H1 (cell line): ENCODE data around the gene CNNM3. TPM values are rescaled to one million over a fixed set of nuclear protein-coding genes. Genes with fewer than 3 reads are reported as not detected.

Source experiments
- CTCF ChIA-PET: fragments of 300-600 bp; sonication (Branson Sonifier 250); formaldehyde crosslinking; loops from one replicate; lab custom pipeline; 2021; ENCODE audit not compliant: partially characterized antibody; lab: Charles Lee
- POLR2A ChIA-PET: fragments of 300-600 bp; sonication (Branson Sonifier 250); formaldehyde crosslinking; loops from one replicate; lab custom pipeline; 2021; ENCODE audit warnings: inconsistent platforms; ENCODE audit not compliant: partially characterized antibody; lab: Charles Lee
- DNase-seq, 2 experiments: peaks; one replicate each; pipeline versions ENCODE4 v3.0.0 to v3.0.0-alpha.2; 2010 to 2022; ENCODE audit warnings: low spot score in 2 of 2, low read depth in 1 of 2, mixed read lengths in 1 of 2
- FAIRE-seq: peaks from 2 replicates; lab custom pipeline; 2011; peaks lifted over from hg19 to GRCh38; lab: Jason Lieb, UNC
- H2AFZ ChIP-seq: 2 replicates; pipeline ENCODE4 v1.8.1; 2012; ENCODE audit warnings: low read length, inconsistent platforms
- H2AK5ac ChIP-seq: 2 replicates; pipeline ENCODE4 v1.6.1; 2013; ENCODE audit warnings: low read depth, low read length
- H2BK120ac ChIP-seq: replicated peaks from 2 replicates; pipeline ENCODE3; 2013; ENCODE audit warnings: low read depth, low read length, inconsistent platforms
- H2BK12ac ChIP-seq: 2 replicates; pipeline ENCODE4 v1.6.1; 2013; ENCODE audit warnings: low read depth, low read length
- H2BK15ac ChIP-seq: 2 replicates; pipeline ENCODE4 v1.6.1; 2013; ENCODE audit warnings: low read length
- H2BK20ac ChIP-seq: 2 replicates; pipeline ENCODE4 v1.6.1; 2013; ENCODE audit warnings: low read length
- H2BK5ac ChIP-seq: 2 replicates; pipeline ENCODE4 v1.6.1; 2013; ENCODE audit warnings: low read depth, low read length
- H3K14ac ChIP-seq: 2 replicates; pipeline ENCODE4 v1.6.1; 2013; ENCODE audit warnings: inconsistent platforms; ENCODE audit not compliant: insufficient read length
- H3K18ac ChIP-seq: 2 replicates; pipeline ENCODE4 v1.6.1; 2013; ENCODE audit warnings: low read length; ENCODE audit errors: extremely low read depth
- H3K23ac ChIP-seq: 2 replicates; pipeline ENCODE4 v1.6.1; 2013; ENCODE audit warnings: inconsistent platforms; ENCODE audit not compliant: insufficient read length
- H3K23me2 ChIP-seq: 2 replicates; pipeline ENCODE4 v1.6.1; 2013; ENCODE audit warnings: low read depth, low read length
- H3K27ac ChIP-seq: 2 replicates; pipeline ENCODE4 v1.6.1; 2011; ENCODE audit warnings: low read depth, low read length, inconsistent platforms
- H3K27me3 ChIP-seq, 4 experiments: replicated peaks in 1 of 4; 1 replicate in 1 of 4; 2 replicates in 3 of 4; pipeline versions ENCODE4 v1.6.1 to v1.8.1; 2011 to 2013; ENCODE audit warnings: low read length in 3 of 4, mild to moderate bottlenecking in 3 of 4, inconsistent platforms in 2 of 4, mixed read lengths in 2 of 4, moderate library complexity in 1 of 4; ENCODE audit not compliant: control insufficient read depth in 3 of 4, insufficient read depth in 3 of 4; ENCODE audit errors: extremely low read depth in 1 of 4
- H3K36me3 ChIP-seq, 4 experiments: 2 replicates each; pipeline versions ENCODE4 v1.6.1 to v1.8.1; 2011 to 2013; ENCODE audit warnings: mild to moderate bottlenecking in 4 of 4, low read length in 3 of 4, moderate library complexity in 2 of 4, control low read depth in 1 of 4, inconsistent platforms in 1 of 4; ENCODE audit not compliant: insufficient read depth in 4 of 4, control insufficient read depth in 2 of 4
- H3K4ac ChIP-seq: replicated peaks from 2 replicates; pipeline ENCODE3; 2013; ENCODE audit warnings: low read length, low read depth, mixed read lengths, inconsistent platforms; ENCODE audit not compliant: insufficient read length
- H3K4me1 ChIP-seq, 4 experiments: replicated peaks in 1 of 4; 1 replicate in 1 of 4; 2 replicates in 3 of 4; pipeline versions ENCODE4 v1.6.1 to v1.8.1; 2011 to 2013; ENCODE audit warnings: low read length in 3 of 4, inconsistent platforms in 2 of 4, mixed read lengths in 1 of 4; ENCODE audit not compliant: insufficient read depth in 4 of 4, control insufficient read depth in 3 of 4
- H3K4me2 ChIP-seq, 2 experiments: 2 replicates each; pipeline versions ENCODE4 v1.6.1 to v1.8.1; 2011 to 2013; ENCODE audit warnings: low read depth in 2 of 2, low read length in 2 of 2, control low read depth in 1 of 2, inconsistent platforms in 1 of 2, mild to moderate bottlenecking in 1 of 2; ENCODE audit not compliant: insufficient read depth in 1 of 2
- H3K4me3 ChIP-seq, 4 experiments: fragments of 200-600, 300-600 bp in 1 of 4; sonication (generic), shearing (Covaris generic), sonication (Bioruptor Twin) in 1 of 4; 2 replicates each; pipeline versions ENCODE4 v1.5.1 to v1.8.1; 2011 to 2016; ENCODE audit warnings: low read length in 4 of 4, low read depth in 3 of 4, control low read depth in 2 of 4, inconsistent platforms in 2 of 4, mild to moderate bottlenecking in 2 of 4, mixed read lengths in 1 of 4, moderate library complexity in 1 of 4; ENCODE audit not compliant: insufficient read depth in 2 of 4; ENCODE audit errors: extremely low read depth in 1 of 4
- H3K56ac ChIP-seq: replicated peaks from 2 replicates; pipeline ENCODE3; 2013; ENCODE audit warnings: low read depth, mild to moderate bottlenecking, mixed read lengths, low read length, inconsistent platforms; ENCODE audit not compliant: insufficient read length
- H3K79me1 ChIP-seq: 2 replicates; pipeline ENCODE4 v1.6.1; 2013; ENCODE audit warnings: low read depth, low read length, control low read depth
- H3K79me2 ChIP-seq, 2 experiments: 2 replicates each; pipeline versions ENCODE4 v1.6.1 to v1.8.1; 2012 to 2013; ENCODE audit warnings: low read length in 2 of 2, mild to moderate bottlenecking in 2 of 2, inconsistent platforms in 1 of 2; ENCODE audit not compliant: insufficient read depth in 2 of 2, control insufficient read depth in 1 of 2
- H3K9ac ChIP-seq, 4 experiments: replicated peaks in 1 of 4; 1 replicate in 1 of 4; 2 replicates in 3 of 4; pipeline versions ENCODE4 v1.6.1 to v1.8.1; 2011 to 2013; ENCODE audit warnings: low read depth in 3 of 4, low read length in 3 of 4, control low read depth in 2 of 4, mild to moderate bottlenecking in 2 of 4, moderate library complexity in 2 of 4, inconsistent platforms in 1 of 4; ENCODE audit errors: extremely low read depth in 1 of 4
- H3K9me3 ChIP-seq, 2 experiments: 2 replicates each; pipeline versions ENCODE4 v1.6.1 to v1.8.1; 2012 to 2013; ENCODE audit warnings: mild to moderate bottlenecking in 2 of 2, moderate library complexity in 2 of 2, control low read depth in 1 of 2, inconsistent platforms in 1 of 2, low read depth in 1 of 2, low read length in 1 of 2, mixed read lengths in 1 of 2; ENCODE audit not compliant: insufficient read depth in 2 of 2
- H4K20me1 ChIP-seq, 2 experiments: replicated peaks in 1 of 2; 2 replicates each; pipeline versions ENCODE3 to v1.8.1; 2011 to 2013; ENCODE audit warnings: inconsistent platforms in 2 of 2, low read length in 2 of 2, mild to moderate bottlenecking in 1 of 2; ENCODE audit not compliant: insufficient read depth in 2 of 2, control insufficient read depth in 1 of 2
- H4K5ac ChIP-seq: 2 replicates; pipeline ENCODE4 v1.6.1; 2013; ENCODE audit warnings: low read length, low read depth, mixed read lengths, inconsistent platforms; ENCODE audit not compliant: insufficient read length
- H4K8ac ChIP-seq: 2 replicates; pipeline ENCODE4 v1.8.0; 2013; ENCODE audit warnings: mild to moderate bottlenecking, moderate library complexity, low read length, inconsistent platforms; ENCODE audit not compliant: insufficient read depth; ENCODE audit errors: extremely low read depth
- H4K91ac ChIP-seq: replicated peaks from 2 replicates; pipeline ENCODE3; 2013; ENCODE audit warnings: low read length, mixed read lengths, inconsistent platforms; ENCODE audit not compliant: insufficient read length
- ATF3 ChIP-seq: IDR thresholded peaks from 2 replicates; pipeline ENCODE4 v1.6.1; 2011; ENCODE audit warnings: low read depth, mild to moderate bottlenecking, low read length; ENCODE audit not compliant: insufficient read depth
- BACH1 ChIP-seq: IDR thresholded peaks from 2 replicates; pipeline ENCODE4 v1.6.1; 2012; ENCODE audit warnings: low read length, improper control_type of control experiment
- E2F6 ChIP-seq: IDR thresholded peaks from 2 replicates; pipeline ENCODE4 v1.6.1; 2012; ENCODE audit warnings: inconsistent platforms
- EP300 ChIP-seq, 2 experiments: IDR thresholded peaks; 1 replicate in 1 of 2; 2 replicates in 1 of 2; pipeline ENCODE4 v1.6.1; 2011 to 2012; ENCODE audit warnings: low read depth in 2 of 2, low read length in 2 of 2, mild to moderate bottlenecking in 2 of 2, borderline replicate concordance in 1 of 2, inconsistent platforms in 1 of 2, moderate library complexity in 1 of 2
- HDAC6 ChIP-seq: IDR thresholded peaks from one replicate; pipeline ENCODE4 v1.7.1; 2012; ENCODE audit warnings: low read depth, mild to moderate bottlenecking, inconsistent platforms, low read length, moderate library complexity
- JUN ChIP-seq: IDR thresholded peaks from 2 replicates; pipeline ENCODE4 v1.6.1; 2011; ENCODE audit warnings: low read depth, mild to moderate bottlenecking, improper control_type of control experiment, low read length
- MAFK ChIP-seq: IDR thresholded peaks from 2 replicates; pipeline ENCODE4 v1.6.1; 2012; ENCODE audit warnings: low read depth, mild to moderate bottlenecking, improper control_type of control experiment, low read length
- RAD21 ChIP-seq, 2 experiments: IDR thresholded peaks in 1 of 2; conservative IDR thresholded peaks in 1 of 2; 2 replicates each; pipeline ENCODE4 v1.6.1; 2011; ENCODE audit warnings: low read depth in 2 of 2, low read length in 2 of 2, improper control_type of control experiment in 1 of 2, inconsistent platforms in 1 of 2, mild to moderate bottlenecking in 1 of 2, moderate library complexity in 1 of 2
- RNF2 ChIP-seq: fragments of 200-900, 300-1000 bp; sonication (generic); IDR thresholded peaks from 2 replicates; pipeline ENCODE4 v1.7.1; 2016; ENCODE audit warnings: borderline replicate concordance, low read depth, mild to moderate bottlenecking, antibody characterized with exemption, low read length; ENCODE audit not compliant: poor library complexity, severe bottlenecking; ENCODE audit errors: missing control alignments
- SRF ChIP-seq: IDR thresholded peaks from 2 replicates; pipeline ENCODE4 v1.6.1; 2011; ENCODE audit warnings: mild to moderate bottlenecking, low read depth, low read length, moderate library complexity
- TAF1 ChIP-seq: IDR thresholded peaks from 2 replicates; pipeline ENCODE4 v1.6.1; 2011; ENCODE audit warnings: mild to moderate bottlenecking, low read depth, low read length
- WGBS, 2 experiments: shearing (Covaris generic) in 1 of 2; methylation state at CpG; one replicate each; pipeline versions ENCODE4 v1.1.6 to v1.1.7; 2013 to 2015; ENCODE audit warnings: low lambda C conversion rate in 2 of 2, mixed read lengths in 2 of 2, inconsistent platforms in 1 of 2, low coverage in 1 of 2, missing lambda C conversion rate in 1 of 2; ENCODE audit not compliant: insufficient replicate concordance in 2 of 2, insufficient coverage in 1 of 2, insufficient read length in 1 of 2; ENCODE audit errors: extremely low coverage in 1 of 2, missing lambda C conversion rate in 1 of 2; 5-methylcytosine and 5-hydroxymethylcytosine counted together
- polyA plus RNA-seq, 7 experiments: library from polyadenylated mRNA; depleted of rRNA in 3 of 7; stranded (reverse) in 5 of 7; unstranded in 2 of 7; fragments of >200 nt in 5 of 7; fragments of 200-250 nt in 2 of 7; gene quantifications; 1 replicate in 5 of 7; 2 replicates in 1 of 7; 4 replicates in 1 of 7; pipeline versions ENCODE4 v1.2.1 to v1.2.3, GENCODE V29; 2011 to 2013; ENCODE audit warnings: missing spikeins in 2 of 7, mixed read lengths in 2 of 7
- total RNA-seq: library from RNA; stranded (reverse); fragmentation: NEBNext Ultra II Directional; extraction: Animal tissue kit (Norgen Biotek cat#: 25700); gene quantifications from 2 replicates; pipeline ENCODE4 v1.2.1, GENCODE V29; 2021

Gene CNNM3
- total and polyA plus RNA-seq, 2 of the 8 experiments (the other 6 are each of a cell fraction or from before 2014, with no cell fraction given), result 29.1 to 29.2 TPM

- H3K9ac ChIP-seq, result no peak overlapping the region
- DNase-seq (no peak), FAIRE-seq (no peak)
- H2BK120ac ChIP-seq, result no peak overlapping the region
- no peak overlapping the region for H4K5ac ChIP-seq
- 0 out of 2 replicates have a peak, but pooled peaks cover under 1% of the 10 kb centered on the region for H3K23me2 ChIP-seq
- peaks cover 31% of the 10 kb centered on the region for H3K79me1 ChIP-seq
- peaks cover 6 to 39% (median 14%) of the 10 kb centered on the region in 4 experiments; a peak in 7 of 8 replicates for H3K36me3 ChIP-seq
- H2BK5ac ChIP-seq, result no peak overlapping the region
- H2BK20ac ChIP-seq, result no peak overlapping the region
- H3K18ac ChIP-seq, result no peak overlapping the region
- no peak overlapping the region for H2BK15ac ChIP-seq
- H3K4ac ChIP-seq, result no peak overlapping the region
- H3K27me3 ChIP-seq, result no peaks in the 10 kb centered on the region
- H4K91ac ChIP-seq, result no peak overlapping the region
- ChIA-PET CTCF (interaction anchor here (0.6 to 1.5 kb wide), 7 partner anchors 8 to 128 kb away, joined by 3 to 6 read pairs (median 3); partner anchors contain the start of gene ANKRD39), POLR2A (interaction anchor here (0.7 to 1.2 kb wide), 3 partner anchors 11 to 36 kb away, joined by 3 read pairs; partner anchors contain the start of gene ANKRD39)
- H3K23ac ChIP-seq, result no peak overlapping the region
- no peak overlapping the region for H2AFZ ChIP-seq
- no peaks in the 10 kb centered on the region for H3K9me3 ChIP-seq
- peaks cover 3 to 67% of the 10 kb centered on the region in 2 experiments; a peak in 3 of 4 replicates for H3K79me2 ChIP-seq
- H4K8ac ChIP-seq, result no peak overlapping the region; the same call in 1 of the 2 replicates
- no peak overlapping the region for H3K56ac ChIP-seq
- H4K20me1 ChIP-seq, result peaks cover 12 to 41% of the 10 kb centered on the region in 2 experiments
- H3K4me2 ChIP-seq, result no peak overlapping the region
- H3K14ac ChIP-seq, result no peak overlapping the region
- H3K27ac ChIP-seq, result no peak overlapping the region
- H2AK5ac ChIP-seq, result no peak overlapping the region
- H2BK12ac ChIP-seq, result no peak overlapping the region
- no peak overlapping the region for H3K4me3 ChIP-seq
- H3K4me1 ChIP-seq, result peaks cover 0 to 16% (median 10%) of the 10 kb centered on the region in 4 experiments; a peak in 5 of 7 replicates
- 97% methylated on average over 4 of the region's 4 CpGs; no CpG with 5 or more reads in 1 of the 2 experiments for WGBS, 2 experiments
- no peak for TF ChIP-seq TAF1
- no peak for TF ChIP-seq RNF2
- no peak for TF ChIP-seq E2F6
- TF ChIP-seq BACH1, result no peak
- no peak for TF ChIP-seq EP300 (IDR thresholded peaks at IDR 0.05; ENCODE audit: borderline replicate concordance in 1 of 2, low read depth in 2 of 2, low read length in 2 of 2)
- TF ChIP-seq ATF3, result no peak
- no peak for TF ChIP-seq SRF
- TF ChIP-seq MAFK, result no peak
- TF ChIP-seq JUN, result no peak
- TF ChIP-seq RAD21 (IDR thresholded peaks at IDR 0.05 in 1 of 2, conservative IDR thresholded peaks at IDR 0.05 in 1 of 2; ENCODE audit: low read depth in 2 of 2, low read length in 2 of 2), result no peak
- TF ChIP-seq HDAC6, result no peak
These were observed 6.7 kb downstream of the CNNM3 start for GRCh38 chr2:96822786-96823185.
